HG02885 (cell line): ENCODE results near the gene HOXB8.

Experiments used
- ATAC-seq: cut with Tn5 transposase; IDR thresholded peaks from one replicate; pipeline ENCODE4 v1.9.1; 2021; ENCODE audit warnings: mild to moderate bottlenecking; ENCODE audit not compliant: unreplicated experiment, poor library complexity

Gene HOXB8

DNA sequence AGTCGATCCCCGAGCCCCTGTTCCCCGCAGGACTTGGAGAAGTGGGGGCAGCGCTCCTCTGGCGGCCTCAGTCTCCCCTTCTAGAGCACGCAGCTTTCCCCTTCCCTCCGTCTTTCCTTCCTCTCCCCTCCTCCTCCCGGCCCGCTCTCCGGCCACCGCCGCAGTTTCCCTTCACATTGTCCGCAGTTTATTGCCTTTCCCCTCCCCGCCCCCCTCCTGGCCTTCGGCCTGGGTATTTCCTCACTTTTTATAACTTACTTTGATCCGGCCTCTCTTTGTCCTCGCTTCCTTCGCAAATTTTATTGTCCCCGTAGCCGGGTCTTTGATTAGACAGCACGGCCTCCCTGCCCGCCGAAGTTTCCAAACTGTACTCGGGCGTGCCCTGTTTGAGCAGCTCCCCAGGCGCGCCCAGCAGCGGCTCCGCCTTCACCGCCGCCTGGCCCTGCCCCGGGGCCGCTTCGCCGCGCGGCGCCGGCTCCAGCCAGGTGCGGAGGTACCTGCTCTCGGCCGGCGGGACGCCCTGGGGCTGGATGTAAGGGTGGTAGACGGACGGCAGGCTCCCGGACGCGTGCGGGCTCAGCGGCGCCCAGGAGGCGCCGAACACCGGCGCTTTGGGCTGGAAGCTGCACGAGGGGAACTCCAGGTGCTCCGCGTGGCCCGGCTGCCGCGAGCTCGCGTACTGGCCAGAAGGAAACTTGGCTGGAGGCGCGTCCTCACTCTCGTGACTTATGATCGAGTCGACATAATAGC lies 10.6 kb upstream of the HOXB8 start:
- no peak for ATAC-seq

DNA sequence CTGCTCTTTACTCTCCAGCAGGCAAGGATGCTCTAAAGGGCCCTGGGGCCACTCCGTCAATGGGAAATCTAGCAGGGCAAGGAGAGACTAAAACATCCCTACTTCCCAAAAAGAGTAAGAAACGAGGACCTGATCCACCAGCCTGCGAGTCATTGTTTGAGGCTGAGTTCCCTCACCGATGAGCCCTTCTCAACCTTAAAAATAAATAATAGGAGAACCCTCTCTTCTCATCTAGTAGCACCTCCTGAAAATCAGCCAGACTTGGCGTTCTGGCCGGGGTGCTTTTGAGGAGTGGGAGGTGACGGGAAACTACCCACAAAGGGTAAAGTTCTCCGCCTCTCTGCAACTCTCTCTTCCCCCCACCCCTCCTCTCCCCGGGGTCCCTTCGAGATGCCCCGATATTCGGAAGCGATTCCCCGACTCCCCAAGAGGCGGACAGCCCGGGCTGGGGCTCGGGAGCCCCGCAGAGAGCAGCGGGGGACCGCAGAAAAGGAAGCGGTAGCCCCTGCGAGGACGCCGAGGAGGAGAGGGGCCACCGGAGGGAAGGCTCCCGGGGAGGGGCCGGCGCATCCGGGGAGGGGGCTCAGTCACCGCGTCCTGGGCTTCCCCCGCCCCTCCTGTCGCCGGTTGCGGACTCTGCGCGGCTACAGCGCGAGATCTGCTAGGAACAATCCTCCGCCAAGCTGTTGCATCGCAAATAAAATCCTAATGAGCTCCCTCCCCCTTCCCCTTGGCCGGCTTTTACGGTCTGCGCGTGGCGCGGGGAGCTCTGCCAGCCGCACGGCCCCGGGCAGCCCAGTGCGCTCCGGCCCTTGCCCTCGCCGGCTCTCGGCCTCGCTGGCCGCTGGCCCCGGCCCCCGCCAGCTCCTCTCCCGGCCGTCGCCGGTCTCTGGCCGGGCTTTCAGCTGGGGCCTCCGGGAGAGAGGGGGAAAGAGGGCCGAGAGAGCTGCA lies 9.7 kb upstream of the HOXB8 start:
- ATAC-seq: no peak

DNA sequence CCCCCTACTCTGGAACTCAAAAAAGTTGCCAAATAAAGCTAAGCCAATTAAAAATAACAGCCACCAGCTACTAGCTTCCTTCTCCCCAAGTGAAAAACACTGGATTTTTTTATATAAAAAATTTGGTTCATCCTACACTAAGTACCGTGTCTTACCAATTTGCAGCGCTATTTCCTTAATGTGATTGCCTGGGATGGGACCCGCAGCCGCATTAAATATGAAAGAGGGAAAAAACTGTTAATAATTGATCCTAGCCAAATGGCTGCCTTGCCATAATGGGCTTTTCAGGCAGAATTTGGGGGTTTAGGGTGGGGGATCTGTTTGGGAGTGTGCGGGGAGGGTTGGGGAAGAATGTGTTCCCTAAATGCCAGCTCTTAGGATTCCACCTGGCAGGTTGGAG lies 9.0 kb upstream of the HOXB8 start:
- ATAC-seq: no peak

DNA sequence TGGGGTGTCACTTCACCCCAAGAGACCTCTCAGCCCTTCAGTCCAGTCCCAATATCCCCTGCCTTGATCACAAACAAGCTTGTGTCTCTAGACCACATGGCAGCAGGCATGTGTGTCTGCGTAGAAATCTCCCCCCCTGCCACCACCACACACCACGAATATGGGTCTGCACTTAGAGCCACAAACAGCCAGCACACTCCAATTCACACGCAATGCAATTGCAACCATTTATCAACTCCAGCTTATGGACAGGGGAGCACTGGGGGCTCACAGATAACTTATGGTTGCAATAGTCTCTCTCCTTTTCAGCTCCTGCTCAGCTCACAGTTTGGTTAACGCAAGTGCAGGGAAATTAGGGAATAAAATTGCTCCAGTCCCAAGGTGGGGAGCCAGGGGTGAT lies 8.5 kb upstream of the HOXB8 start:
- no peak for ATAC-seq

DNA sequence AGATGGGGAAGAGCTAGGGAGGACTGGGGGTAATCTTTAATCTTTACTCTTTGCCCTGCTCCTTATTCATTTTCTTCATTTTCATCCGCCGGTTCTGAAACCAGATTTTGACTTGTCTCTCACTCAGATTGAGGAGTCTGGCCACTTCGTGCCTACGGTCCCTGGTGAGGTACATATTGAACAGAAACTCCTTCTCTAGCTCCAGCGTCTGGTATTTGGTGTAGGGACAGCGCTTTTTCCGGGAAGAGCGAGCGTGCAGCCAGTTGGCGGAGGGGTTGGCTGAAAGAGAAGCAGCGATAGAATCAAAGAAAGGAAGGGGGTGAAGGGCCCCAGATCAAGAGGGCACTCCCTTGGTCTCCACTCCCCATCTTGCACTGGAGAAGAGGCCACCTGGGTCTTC lies 7.8 kb upstream of the HOXB8 start:
- no peak for ATAC-seq

DNA sequence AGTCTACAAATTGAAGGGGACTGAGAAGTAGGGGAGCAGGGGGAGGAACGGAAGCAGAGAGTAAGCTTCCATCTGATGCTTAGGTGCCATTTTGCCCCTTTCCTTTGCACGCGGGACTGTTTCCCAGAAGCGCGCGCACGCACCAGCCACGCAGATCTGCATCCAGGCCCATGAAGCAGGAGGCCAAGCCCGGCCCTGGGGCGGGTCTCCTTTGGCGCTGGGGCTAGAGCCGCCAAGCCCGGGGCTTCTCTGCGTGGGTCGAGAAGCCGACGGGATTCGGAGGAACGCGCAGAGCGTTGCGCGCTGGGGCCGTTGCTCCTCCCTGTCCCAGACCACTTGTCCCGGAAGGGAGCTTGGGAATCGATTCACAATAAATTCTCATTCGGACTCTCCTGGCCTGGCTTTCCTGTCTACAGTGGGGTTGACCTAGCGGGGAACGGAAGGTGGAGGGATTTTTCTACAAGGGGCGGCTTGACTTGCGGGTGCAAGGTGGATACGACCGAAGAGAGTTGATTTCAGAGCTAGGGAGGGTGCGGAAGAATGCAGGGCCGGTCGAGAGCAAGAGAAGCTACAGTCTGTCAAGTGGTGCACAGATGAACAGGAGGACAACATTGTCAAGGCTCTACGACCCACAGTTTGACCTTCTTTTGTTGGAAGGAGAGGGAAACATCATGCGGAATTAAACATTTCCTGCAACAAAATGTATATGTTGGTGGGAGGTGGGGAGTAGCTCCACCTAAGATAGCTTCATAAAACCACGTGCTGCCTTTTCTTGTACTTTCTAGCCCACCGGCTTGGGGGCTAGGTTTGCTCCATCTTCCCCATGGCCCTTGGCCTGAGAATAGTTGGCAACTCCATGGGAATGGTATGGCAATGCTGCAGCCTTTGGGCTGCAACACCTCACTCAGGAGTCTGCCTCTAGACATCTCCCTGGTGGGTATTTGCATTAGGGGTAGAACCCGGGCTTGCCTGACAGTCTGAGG lies 6.6 kb upstream of the HOXB8 start:
- ATAC-seq: no peak

DNA sequence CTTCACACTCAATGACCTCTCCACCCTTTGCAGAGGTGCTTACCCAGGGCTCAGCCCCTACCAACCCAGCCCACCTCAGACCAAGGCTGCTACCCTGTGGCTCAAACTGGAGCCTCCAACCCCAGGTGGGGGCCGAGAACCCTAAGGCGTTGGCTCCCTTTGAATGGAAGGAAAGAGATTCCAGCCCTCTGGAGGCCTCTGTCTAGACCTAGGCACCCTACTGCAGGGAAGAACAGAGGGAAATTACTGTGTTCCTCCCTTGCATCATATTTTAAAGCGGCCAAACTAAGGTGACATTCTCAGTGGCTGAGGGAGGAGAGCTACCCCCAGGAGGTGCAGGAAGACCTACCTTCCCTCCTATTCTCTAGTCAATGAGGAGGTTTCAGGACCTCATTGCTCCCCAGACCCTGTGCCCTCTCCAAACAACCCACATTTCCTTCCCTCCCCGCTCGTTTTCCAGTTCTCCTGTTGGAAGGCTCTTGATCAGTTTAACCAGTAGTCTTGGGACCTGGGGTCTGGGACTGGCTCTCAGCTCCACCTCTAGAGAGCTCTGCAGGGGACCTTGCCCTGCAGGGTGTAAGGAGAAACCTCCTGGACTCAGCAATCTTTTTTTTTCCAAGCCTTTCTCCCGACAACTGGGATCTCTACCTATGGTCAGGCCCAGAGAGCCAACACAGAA lies 5.5 kb upstream of the HOXB8 start:
- ATAC-seq: no peak

DNA sequence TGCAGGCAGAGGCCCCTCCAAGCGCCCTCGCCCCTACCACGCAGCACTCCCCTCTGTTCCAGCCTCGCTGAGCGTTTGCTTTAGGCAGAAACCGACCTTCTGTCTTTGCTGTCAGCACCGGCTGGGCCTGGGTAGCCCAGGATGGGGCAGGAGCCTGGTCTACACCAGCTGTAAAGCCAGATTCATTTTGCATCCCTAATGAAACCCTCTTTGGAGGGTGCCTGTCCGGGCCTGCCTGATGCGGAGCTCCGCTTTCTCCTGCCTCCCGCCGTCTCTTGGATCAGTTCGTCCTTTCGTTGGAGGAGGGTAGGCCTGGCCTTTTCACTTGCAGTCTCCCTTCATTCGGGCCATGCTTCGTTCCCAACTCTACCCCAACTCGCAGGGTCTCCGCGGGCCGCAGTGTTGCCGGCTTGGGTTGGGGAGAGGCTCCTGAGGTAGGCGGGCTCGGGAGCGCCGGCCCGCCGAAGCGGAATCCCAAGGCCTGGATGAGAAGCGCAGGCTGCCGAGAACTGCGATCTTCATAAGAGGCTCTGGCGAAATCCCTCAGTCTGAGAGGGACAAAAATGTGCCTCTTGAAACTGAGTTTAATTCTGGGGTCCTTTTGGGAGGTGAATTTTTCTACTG lies 4.8 kb upstream of the HOXB8 start:
- no peak for ATAC-seq

DNA sequence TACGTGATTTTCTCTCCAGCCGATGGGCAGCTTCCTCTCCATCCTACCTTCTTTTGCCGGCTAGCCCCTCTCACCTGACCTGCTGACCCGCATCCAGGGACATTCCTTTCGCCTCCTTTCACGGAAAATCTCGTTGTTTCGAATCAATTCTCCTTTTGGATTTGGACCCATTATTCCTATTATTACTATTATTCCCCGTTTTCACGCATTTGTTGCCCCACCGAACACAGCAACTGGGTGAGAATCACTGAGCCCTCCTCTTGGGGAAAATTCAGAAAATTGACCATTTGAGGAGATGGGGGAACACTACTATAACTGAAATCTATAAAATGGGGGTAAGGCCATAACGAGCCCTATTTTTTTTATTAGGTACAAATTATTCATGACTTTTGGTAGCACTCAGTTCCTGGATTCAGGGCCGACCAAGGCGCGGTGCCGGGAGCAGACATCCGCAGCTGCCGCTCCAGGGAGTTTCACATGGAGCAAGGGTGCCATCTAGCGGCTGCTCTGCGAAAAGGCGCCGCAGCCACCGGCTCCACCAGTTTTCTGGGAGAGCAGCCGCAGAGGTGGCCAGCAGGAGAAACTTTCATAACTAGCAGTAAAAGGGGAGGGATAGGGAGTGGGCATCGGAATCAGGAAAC lies 3.3 kb upstream of the HOXB8 start:
- no peak for ATAC-seq

DNA sequence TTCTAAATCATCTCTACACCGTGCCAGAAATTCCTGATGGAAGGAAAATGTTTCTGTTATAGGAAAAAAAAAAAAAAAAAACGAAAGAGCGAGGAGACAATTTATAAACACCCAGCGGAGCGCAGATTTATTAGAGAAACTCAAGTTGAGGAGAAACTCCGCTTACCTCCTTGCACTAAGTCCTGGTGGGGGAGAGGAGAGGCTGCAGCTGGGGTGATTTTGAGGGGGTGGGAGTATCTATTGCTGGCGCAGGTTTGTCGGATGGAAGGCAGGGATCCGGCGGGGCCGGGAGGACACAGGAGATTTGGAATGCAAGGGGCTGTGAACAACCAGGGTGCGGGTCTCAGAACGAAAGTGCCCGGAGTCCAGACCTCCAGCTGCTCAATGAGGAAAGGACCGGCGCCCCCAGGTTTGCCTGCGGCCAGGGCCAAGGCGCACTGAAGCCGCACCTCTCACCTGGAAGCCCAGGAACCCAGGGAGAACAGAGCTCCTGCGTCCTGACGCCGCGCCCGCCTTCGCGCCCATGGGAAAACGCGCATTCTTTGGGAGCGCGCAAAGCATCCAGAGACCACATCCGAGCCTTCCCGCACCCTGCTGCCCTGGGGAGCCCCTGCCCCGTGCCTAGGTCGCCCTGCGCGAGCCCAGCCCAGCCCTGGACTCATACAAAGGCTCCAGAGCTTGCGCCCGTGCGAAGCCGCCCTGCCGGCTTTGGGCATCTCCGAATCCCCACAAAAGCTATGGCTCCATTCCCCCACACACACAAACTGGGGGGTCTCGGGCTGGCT lies 2.6 kb upstream of the HOXB8 start:
- no peak for ATAC-seq

DNA sequence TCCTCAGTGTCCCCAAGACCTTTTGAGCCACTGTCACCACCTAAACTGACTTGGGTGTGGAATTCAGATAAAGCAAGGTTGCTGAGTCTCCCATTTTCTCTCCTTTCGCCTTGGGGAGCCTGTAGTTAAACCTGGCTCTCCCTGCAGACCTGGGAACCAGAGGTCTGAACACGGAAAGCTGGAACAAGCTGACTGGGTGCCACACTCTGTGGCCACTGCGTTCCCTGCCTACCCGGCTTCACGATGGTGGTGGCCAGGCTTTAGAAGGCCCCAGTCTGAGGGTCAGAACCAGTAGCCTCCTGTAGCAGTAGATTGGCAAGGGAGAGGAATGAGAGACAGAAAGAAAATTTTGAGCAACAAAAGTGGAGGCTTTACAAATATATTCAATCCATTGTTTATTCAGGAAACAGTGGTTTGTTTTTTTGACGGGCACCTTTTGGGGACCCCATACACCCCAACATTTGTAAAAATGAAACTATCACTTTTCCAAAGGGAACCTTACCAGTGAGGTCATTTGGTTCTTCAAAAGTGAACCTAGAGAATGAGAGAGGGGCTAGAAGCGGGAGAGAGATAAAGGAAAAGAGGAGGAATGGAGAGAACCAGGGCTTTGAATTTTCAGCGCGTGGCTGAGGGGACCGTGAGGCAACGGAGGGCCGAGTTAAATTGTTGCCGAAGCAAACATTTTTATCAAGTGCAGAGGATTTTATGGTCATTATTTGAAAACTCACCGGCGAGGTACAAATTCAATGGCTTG lies 1.8 kb upstream of the HOXB8 start:
- no peak for ATAC-seq

DNA sequence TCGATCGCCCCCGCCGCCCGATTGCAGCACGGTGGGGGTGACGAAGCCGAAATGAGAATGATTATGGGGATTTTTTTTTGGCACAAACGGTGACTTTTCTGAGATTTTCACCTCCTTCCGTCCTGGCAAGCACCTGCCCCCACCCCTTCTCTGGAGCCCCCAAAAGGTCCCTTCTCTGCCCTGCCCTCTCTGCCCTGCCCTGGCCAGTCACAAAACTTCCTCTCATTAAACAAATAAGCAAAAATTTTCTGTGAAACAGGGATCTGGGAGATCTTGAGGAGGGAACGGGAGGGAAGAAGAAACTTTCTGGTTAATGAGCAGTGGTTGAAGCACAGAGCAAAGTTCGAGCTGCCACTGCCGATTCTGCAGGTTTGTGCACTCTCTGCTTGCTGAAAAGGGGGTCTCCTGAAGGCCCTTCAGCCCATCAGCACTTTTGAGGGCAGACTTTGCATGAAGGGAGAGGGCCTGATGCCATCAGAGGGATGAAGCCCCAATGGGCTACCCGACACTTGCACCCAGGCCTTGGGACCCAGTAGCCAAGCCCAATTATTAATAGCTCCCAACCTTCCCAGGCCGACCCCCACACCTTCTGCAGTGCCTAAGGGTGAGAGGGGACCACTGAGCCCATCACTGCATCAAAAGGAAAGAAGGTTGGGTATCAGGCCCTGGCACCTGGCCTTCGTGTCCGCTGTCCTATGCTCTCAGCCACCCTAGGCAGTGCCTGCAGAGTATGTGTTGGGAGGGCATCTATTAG lies 1.0 kb upstream of the HOXB8 start:
- no peak for ATAC-seq

DNA sequence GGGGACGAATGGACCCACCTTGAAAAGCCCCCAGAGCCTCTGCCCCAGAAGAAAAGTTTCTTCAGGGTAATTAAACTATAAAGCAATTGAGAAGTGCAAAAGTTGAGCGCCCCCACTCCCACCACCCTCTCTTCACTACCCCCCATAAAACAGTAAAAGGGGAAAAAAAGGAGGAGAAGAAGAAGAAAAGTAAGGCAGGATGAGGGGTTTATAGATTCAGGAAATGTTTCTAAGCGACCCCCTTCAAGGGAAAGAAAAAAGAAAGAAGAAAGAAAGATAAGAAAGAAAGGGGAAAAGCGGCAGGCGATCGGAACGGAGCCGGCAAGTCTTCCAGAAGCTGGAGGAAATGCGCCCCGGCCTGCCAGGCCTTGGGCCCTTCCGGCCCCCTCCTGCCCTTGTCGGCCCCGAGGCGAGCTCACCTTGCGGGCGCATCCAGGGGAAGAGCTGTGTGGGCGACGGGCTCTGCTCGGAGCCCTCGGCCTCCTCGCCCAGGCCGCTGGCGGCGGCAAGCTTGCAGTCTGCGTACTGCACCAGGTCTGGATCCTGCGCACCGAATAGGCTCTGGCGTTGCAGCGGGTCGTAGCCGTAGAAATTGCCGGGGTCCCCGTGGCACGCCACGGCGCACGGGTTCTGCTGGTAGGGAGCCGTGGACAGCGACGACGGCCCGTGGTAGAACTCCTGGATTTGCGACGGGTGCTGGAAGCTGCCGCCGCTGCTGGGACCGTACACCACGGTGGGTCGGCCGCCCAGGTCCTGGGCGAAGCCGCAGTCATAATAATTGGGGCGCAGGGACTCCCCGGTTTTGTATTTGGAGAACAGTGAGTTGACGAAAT lies 1.0 kb downstream of the HOXB8 start:
- no peak for ATAC-seq

DNA sequence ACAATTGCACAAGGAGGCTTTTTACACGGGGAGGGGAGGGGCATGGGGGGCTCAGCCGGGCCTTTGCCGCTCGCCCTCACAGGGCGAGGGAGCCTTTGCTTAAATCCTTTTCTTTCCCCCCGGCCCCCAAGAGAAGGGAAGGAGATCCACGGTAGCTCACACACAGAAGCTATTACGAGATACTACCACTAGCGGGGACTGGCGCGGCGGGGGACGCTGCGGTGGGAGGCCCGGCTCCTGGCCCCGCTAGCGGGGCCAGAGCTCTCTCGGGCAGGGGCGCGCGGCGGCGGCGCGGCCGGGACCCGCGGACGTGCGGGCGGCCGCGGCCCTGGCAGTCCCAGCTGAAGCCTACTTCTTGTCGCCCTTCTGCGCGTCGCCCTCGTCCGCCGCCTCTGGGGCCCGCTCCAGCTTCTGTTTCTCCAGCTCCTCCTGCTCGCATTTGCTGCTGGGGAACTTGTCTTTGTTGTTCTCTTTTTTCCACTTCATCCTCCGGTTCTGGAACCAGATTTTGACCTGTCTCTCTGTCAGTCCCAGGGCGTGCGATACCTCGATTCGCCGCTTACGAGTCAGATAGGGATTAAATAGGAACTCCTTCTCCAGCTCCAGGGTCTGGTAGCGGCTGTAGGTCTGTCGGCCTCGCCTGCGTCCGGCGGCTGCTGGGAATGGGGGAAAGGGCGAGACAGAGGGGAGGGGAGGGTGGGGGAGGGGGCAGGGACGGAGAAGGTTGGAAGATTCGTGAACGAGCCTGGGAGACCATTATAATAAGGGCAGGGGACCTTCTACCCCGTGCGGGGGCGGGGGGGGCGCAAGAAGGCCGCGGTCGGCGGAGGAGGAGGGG lies 2.0 kb downstream of the HOXB8 start:
- ATAC-seq: no peak

DNA sequence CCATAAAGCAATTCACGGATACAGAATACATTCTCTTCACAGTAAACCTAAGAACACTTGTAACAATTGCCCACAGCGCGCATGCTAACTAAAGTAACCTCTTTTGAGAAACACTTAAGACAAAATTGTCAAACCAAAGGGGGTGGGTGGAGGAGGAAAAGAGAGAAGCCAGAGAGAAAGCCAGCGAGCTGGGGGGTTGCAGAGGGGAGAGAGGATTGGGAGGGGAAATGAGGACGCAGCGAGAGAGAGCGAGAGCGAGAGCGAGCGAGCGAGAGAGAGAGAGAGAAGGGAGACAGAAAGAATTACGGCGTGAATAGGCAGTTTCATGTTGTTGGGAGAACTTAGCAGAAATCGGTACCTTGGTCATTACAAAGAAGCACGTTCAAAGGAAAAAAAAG lies 2.6 kb downstream of the HOXB8 start:
- no peak for ATAC-seq
